ENCODE measurements around the gene SEPTIN2.
A peak's percentile ranks its signal among the peaks of the same experiment; 100 is the strongest.

SEPTIN2 gene

DNA sequence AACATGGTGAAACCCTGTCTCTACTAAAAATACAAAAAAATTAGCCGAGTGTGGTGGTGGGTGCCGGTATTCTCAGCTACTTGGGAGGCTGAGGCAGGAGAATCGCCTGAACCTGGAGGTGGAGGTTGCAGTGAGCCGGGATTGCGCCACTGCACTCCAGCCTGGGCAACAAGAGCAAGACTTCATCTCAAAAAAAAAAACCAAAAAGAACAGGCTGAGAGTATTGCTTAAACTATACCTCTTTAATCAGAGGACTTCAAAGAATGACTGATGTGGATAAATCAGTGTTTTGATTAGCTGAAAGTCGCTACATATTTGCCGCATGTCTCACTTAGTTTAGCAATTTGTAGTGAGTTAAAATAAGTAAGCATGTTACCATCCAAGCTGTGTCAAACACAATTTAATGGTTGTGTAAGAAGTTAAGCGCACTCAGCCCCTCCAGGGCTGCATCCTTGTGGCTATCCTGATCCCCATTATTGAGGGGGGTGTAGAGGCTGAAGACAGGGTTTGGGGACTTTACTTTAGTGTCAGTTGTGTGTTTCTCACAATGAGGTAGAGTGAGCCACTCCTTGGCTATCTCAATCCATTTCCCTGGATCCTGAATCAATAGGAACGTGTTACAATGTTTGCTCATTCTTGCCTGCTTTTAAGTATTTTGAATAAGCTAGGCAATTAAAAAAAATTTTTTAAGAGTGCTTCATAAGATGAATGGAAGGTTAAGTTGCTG lies 29.4 kb downstream of the SEPTIN2 start:
- Histone ChIP-seq H3K4me1 (ENCODE audit: control insufficient read depth in 2 of 2, insufficient read depth in 2 of 2, low read length in 2 of 2) (peaks cover 0 to 4% of the 10 kb centered on the region in 2 donors), H3K36me3 (ENCODE audit: control insufficient read depth in 2 of 2, insufficient read depth in 2 of 2, low read length in 2 of 2) (peaks cover 52 to 77% of the 10 kb centered on the region in 2 donors), H3K27me3 (ENCODE audit: control insufficient read depth in 2 of 2, insufficient read depth in 2 of 2, low read length in 2 of 2) (no peaks in the 10 kb centered on the region), H3K9me3 (ENCODE audit: control insufficient read depth in 2 of 2, low read length in 2 of 2) (no peaks in the 10 kb centered on the region), H3K4me3 (ENCODE audit: low read length in 2 of 2) (no peak overlapping the region), H3K9ac (ENCODE audit: low read depth in 1 of 2, low read length in 2 of 2) (no peak overlapping the region), H3K27ac (ENCODE audit: low read depth in 2 of 2, low read length in 2 of 2) (no peak overlapping the region)

DNA sequence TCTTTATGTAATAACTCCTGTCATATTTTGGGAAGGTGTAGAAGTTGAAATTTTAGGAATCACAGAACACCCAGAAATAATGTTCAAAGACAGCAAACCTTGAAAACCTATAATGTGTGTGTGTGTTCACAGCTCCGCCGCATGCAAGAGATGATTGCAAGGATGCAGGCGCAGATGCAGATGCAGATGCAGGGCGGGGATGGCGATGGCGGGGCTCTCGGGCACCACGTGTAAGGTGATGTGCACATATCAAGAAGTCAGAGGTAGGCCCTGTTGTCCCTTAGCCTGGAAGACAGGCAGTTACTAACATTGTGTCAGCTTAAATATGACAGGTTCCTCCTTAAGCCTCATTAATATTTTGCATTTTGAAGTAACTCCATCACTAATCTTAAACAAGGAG lies 34.2 kb downstream of the SEPTIN2 start:
- Histone ChIP-seq H3K27me3 (ENCODE audit: control insufficient read depth in 2 of 2, insufficient read depth in 2 of 2, low read length in 2 of 2) (no peaks in the 10 kb centered on the region), H3K9me3 (ENCODE audit: control insufficient read depth in 2 of 2, low read length in 2 of 2) (no peaks in the 10 kb centered on the region), H3K9ac (ENCODE audit: low read depth in 1 of 2, low read length in 2 of 2) (no peak overlapping the region), H3K4me3 (ENCODE audit: low read length in 2 of 2) (no peak overlapping the region), H3K27ac (ENCODE audit: low read depth in 2 of 2, low read length in 2 of 2) (no peak overlapping the region), H3K36me3 (ENCODE audit: control insufficient read depth in 2 of 2, insufficient read depth in 2 of 2, low read length in 2 of 2) (peaks cover 54 to 66% of the 10 kb centered on the region in 2 donors), H3K4me1 (ENCODE audit: control insufficient read depth in 2 of 2, insufficient read depth in 2 of 2, low read length in 2 of 2) (peaks cover 21 to 30% of the 10 kb centered on the region in 2 donors)

DNA sequence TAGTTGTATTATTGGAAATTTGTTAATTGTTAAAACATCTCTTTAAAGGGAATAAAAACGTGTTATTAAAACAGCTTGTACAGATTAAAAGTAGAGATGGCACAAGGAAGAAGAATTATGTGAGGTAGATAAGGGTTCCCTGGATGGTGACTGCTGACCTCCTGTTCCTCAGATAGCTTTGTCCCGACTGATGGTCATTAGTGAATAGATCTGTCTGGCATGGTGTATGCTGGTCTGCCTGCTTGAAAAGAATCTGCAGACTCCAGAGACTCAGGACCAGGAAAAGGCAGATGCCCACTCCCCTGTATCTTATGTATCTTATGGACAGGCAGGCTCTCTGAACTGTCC lies 34.8 kb downstream of the SEPTIN2 start:
- peaks cover 48 to 62% of the 10 kb centered on the region in 2 donors for H3K36me3 ChIP-seq (ENCODE audit: control insufficient read depth in 2 of 2, insufficient read depth in 2 of 2, low read length in 2 of 2)
- no peaks in the 10 kb centered on the region for H3K9me3 ChIP-seq (ENCODE audit: control insufficient read depth in 2 of 2, low read length in 2 of 2)
- H3K4me1 ChIP-seq (ENCODE audit: control insufficient read depth in 2 of 2, insufficient read depth in 2 of 2, low read length in 2 of 2), result peaks cover 24 to 33% of the 10 kb centered on the region in 2 donors
- H3K9ac ChIP-seq (ENCODE audit: low read depth in 1 of 2, low read length in 2 of 2), result no peak overlapping the region
- H3K27ac ChIP-seq (ENCODE audit: low read depth in 2 of 2, low read length in 2 of 2), result peak overlapping the region; percentile 68 to 73
- no peak overlapping the region for H3K4me3 ChIP-seq (ENCODE audit: low read length in 2 of 2)
- H3K27me3 ChIP-seq (ENCODE audit: control insufficient read depth in 2 of 2, insufficient read depth in 2 of 2, low read length in 2 of 2), result no peaks in the 10 kb centered on the region

DNA sequence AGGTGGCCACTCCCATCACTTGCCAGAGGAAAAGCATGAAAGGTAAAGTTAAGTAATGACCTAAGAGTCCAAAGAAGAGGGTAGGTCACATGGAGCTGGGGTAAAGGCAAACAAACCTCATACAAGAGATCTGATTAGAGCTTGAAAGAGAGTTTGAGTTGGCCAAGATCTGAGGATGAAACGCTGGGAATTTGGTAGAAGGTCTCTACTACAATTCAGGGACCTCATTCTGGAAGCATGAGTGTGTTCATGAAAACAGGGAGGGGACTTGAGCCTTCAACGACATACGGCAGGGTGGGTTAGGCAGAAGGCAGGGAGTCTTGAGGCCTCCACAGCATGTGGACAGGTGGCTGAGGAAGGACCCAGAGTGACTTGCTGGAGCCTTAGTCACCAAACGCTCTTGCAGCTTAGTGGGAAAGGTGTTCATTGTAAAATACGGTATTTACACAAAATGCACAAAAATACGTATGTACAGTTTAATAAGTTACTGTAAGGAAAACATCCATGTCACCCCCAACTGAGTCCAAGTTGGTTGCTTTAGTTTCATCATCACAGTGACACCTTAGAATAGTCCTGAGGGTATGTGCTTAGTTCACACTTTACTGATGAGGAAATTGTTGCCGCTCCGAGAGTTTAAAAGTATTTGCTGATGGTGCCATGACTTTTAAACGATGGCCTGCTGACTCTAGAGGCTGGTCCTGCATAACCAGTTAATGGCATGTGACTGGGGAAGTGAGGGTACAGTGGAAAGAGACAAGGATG lies 35.3 kb downstream of the SEPTIN2 start:
- H3K27me3 ChIP-seq (ENCODE audit: control insufficient read depth in 2 of 2, insufficient read depth in 2 of 2, low read length in 2 of 2), result no peaks in the 10 kb centered on the region
- H3K9me3 ChIP-seq (ENCODE audit: control insufficient read depth in 2 of 2, low read length in 2 of 2), result no peaks in the 10 kb centered on the region
- H3K4me1 ChIP-seq (ENCODE audit: control insufficient read depth in 2 of 2, insufficient read depth in 2 of 2, low read length in 2 of 2), result peaks cover 24 to 33% of the 10 kb centered on the region in 2 donors
- H3K36me3 ChIP-seq (ENCODE audit: control insufficient read depth in 2 of 2, insufficient read depth in 2 of 2, low read length in 2 of 2), result peaks cover 42 to 57% of the 10 kb centered on the region in 2 donors
- H3K4me3 ChIP-seq (ENCODE audit: low read length in 2 of 2), result peak overlapping the region in 1 of 2 donors; percentile 11
- H3K9ac ChIP-seq (ENCODE audit: low read depth in 1 of 2, low read length in 2 of 2), result peak overlapping the region in 1 of 2 donors; percentile 7
- peak overlapping the region; percentile 68 to 73 for H3K27ac ChIP-seq (ENCODE audit: low read depth in 2 of 2, low read length in 2 of 2)

DNA sequence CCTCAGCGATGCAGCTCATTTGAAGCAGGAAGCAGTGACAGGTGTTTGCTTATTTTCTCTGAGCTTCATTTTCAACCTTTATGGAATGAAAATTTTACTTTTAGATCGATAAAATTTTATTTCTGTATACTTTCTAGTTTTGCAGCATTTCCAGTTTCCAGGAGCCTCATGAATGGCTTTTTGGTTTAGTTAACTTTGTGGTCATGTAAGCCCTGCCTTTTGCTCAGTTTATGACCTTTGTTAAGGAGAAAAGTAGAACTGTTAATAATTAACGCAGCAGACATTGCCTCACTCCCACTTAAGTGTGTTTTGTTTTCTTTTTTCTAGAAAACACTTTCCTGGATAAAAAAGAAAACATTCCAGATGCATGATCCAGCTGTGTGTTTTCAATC lies 35.9 kb downstream of the SEPTIN2 start:
- no peaks in the 10 kb centered on the region for H3K27me3 ChIP-seq (ENCODE audit: control insufficient read depth in 2 of 2, insufficient read depth in 2 of 2, low read length in 2 of 2)
- H3K36me3 ChIP-seq (ENCODE audit: control insufficient read depth in 2 of 2, insufficient read depth in 2 of 2, low read length in 2 of 2), result peaks cover 37 to 51% of the 10 kb centered on the region in 2 donors
- no peaks in the 10 kb centered on the region for H3K9me3 ChIP-seq (ENCODE audit: control insufficient read depth in 2 of 2, low read length in 2 of 2)
- peak overlapping the region; percentile 68 to 73 for H3K27ac ChIP-seq (ENCODE audit: low read depth in 2 of 2, low read length in 2 of 2)
- H3K4me1 ChIP-seq (ENCODE audit: control insufficient read depth in 2 of 2, insufficient read depth in 2 of 2, low read length in 2 of 2), result peaks cover 24 to 34% of the 10 kb centered on the region in 2 donors
- H3K9ac ChIP-seq (ENCODE audit: low read depth in 1 of 2, low read length in 2 of 2), result peak overlapping the region in 1 of 2 donors; percentile 45
- H3K4me3 ChIP-seq (ENCODE audit: low read length in 2 of 2), result peak overlapping the region in 1 of 2 donors; percentile 41

DNA sequence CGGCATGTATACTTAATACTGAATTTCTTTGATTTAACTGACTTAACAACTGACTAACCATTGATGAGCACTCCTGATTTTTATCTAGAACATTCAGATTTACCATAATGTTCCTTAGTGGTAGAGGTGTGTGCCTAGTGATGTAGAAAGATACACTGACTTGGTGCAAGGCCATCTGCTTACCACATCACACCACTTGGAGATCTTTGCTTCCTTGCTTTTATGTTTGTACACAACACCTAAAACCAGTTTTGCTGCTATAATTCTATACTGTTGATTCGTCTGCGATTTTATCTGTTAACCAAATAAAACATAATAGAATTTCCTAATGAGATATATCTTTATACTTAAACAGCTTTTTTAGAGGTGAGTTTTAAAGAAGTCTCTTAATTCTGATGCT lies 36.5 kb downstream of the SEPTIN2 start:
- H3K27me3 ChIP-seq (ENCODE audit: control insufficient read depth in 2 of 2, insufficient read depth in 2 of 2, low read length in 2 of 2), result no peaks in the 10 kb centered on the region
- peak overlapping the region in 1 of 2 donors; percentile 45 for H3K9ac ChIP-seq (ENCODE audit: low read depth in 1 of 2, low read length in 2 of 2)
- H3K36me3 ChIP-seq (ENCODE audit: control insufficient read depth in 2 of 2, insufficient read depth in 2 of 2, low read length in 2 of 2), result peaks cover 31 to 45% of the 10 kb centered on the region in 2 donors
- no peaks in the 10 kb centered on the region for H3K9me3 ChIP-seq (ENCODE audit: control insufficient read depth in 2 of 2, low read length in 2 of 2)
- H3K27ac ChIP-seq (ENCODE audit: low read depth in 2 of 2, low read length in 2 of 2), result peak overlapping the region; percentile 68 to 73
- H3K4me1 ChIP-seq (ENCODE audit: control insufficient read depth in 2 of 2, insufficient read depth in 2 of 2, low read length in 2 of 2), result peaks cover 28 to 39% of the 10 kb centered on the region in 2 donors
- H3K4me3 ChIP-seq (ENCODE audit: low read length in 2 of 2), result no peak overlapping the region

DNA sequence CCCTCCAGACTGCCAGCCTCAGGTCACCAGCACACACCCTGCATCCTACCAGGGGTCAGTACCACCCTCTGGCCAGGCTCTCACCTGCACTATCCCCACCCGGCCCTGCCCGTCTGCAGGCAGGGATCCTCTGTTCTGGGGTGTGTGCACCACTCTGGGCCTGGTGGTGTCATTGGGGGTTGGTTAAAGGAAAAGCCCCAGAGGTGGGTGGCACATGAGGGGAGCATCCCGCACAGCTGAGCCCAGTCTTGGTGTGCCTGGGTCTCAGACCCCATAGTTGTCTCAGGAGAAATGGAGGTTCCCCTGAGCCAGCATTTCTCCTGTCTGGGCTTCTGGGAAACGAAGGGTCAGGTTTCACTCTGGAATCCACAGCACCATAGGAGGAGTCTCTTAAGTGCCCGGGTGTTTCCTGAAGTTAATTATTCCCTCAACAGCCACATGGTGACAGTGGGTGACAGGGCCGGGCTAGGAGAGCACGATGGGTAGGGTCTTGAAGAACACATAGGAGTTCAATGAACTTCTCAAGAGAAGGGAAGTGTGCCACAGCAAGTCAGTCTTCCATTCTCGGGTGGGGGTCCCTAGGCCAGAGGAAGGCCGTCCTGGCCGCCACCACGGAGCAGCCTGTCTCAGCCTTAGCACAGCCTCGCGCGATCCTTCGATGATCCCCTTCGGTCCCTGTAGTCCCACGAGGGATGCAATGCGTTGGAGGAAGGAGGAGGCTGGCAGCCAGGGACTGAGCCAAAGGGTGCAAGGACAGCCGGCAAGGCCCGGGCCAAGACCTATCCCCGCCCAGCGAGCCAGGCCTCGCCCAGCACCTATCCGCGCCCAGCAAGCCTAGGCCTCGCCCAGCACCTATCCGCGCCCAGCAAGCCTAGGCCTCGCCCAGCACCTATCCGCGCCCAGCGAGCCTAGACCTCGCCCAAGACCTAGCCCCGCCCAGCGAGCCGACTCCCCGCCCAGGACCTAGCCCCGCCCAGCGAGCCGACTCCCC lies 39.2 kb downstream of the SEPTIN2 start:
- Histone ChIP-seq H3K27me3 (ENCODE audit: control insufficient read depth in 2 of 2, insufficient read depth in 2 of 2, low read length in 2 of 2) (no peaks in the 10 kb centered on the region), H3K4me1 (ENCODE audit: control insufficient read depth in 2 of 2, insufficient read depth in 2 of 2, low read length in 2 of 2) (peaks cover 54 to 63% of the 10 kb centered on the region in 2 donors), H3K9me3 (ENCODE audit: control insufficient read depth in 2 of 2, low read length in 2 of 2) (no peaks in the 10 kb centered on the region), H3K27ac (ENCODE audit: low read depth in 2 of 2, low read length in 2 of 2) (peak overlapping the region; percentile 94 to 95), H3K36me3 (ENCODE audit: control insufficient read depth in 2 of 2, insufficient read depth in 2 of 2, low read length in 2 of 2) (peaks cover 24% of the 10 kb centered on the region in 2 donors), H3K4me3 (ENCODE audit: low read length in 2 of 2) (peak overlapping the region; percentile 57), H3K9ac (ENCODE audit: low read depth in 1 of 2, low read length in 2 of 2) (peak overlapping the region; percentile 43 to 50)

DNA sequence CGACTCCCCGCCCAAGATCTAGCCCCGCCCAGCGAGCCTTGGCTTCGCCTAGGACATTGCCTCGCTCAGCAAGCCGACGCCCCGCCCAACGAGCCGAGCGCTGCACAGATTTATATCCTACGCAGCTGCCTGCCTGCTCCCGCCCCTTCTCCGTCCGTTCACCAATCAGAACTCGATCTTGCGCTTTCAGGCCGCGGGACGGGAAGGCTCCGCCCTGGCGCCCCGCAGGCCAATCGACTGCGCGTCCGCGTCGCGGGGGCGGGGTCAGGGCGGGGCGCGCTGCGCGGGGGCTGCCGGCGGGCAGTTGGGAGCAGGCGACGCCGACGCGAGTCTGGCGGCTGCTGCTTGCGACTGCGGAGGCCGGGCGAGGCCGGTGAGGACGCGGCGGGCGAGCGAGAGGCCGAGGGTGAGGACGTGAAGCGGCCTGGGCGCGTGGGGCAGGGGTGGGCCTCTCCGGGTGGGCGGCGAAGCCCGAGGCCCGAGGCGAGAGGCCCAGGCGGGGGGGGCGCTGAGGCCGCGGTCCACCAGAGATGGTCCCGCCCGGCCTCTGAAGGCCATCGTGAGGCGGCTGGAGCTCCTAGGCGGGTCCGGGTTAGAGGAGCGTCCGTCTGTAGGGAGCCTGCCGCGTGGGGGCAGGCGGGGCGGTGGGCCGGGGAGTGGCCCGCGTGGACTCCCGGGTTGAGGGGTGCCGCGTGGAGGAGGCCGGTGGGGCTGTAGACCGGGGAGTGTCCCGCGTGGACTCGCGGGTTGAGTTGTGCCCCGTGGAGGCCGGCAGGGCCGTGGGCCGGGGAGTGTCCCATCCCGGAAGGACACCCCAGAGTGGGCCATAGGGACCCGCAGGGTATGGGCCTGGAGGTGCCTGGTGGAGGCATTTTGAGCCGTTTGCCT lies 40.5 kb downstream of the SEPTIN2 start, which contains the start of gene FARP2:
Gene FARP2, plus strand, starts transcription at position 303 of the 888 bp plus-strand sequence. CDS start 16,823 bp downstream, outside the sequence.
- Histone ChIP-seq H3K9me3 (ENCODE audit: control insufficient read depth in 2 of 2, low read length in 2 of 2) (no peaks in the 10 kb centered on the region), H3K9ac (ENCODE audit: low read depth in 1 of 2, low read length in 2 of 2) (peak within 1 kb of the TSS; percentile 72 to 89), H3K27ac (ENCODE audit: low read depth in 2 of 2, low read length in 2 of 2) (peak within 1 kb of the TSS; percentile 94 to 96), H3K27me3 (ENCODE audit: control insufficient read depth in 2 of 2, insufficient read depth in 2 of 2, low read length in 2 of 2) (no peaks in the 10 kb centered on the region), H3K4me1 (ENCODE audit: control insufficient read depth in 2 of 2, insufficient read depth in 2 of 2, low read length in 2 of 2) (peaks cover 55 to 61% of the 10 kb centered on the region in 2 donors), H3K4me3 (ENCODE audit: low read length in 2 of 2) (peak within 1 kb of the TSS; percentile 84), H3K36me3 (ENCODE audit: control insufficient read depth in 2 of 2, insufficient read depth in 2 of 2, low read length in 2 of 2) (peaks cover 11 to 13% of the 10 kb centered on the region in 2 donors)

DNA sequence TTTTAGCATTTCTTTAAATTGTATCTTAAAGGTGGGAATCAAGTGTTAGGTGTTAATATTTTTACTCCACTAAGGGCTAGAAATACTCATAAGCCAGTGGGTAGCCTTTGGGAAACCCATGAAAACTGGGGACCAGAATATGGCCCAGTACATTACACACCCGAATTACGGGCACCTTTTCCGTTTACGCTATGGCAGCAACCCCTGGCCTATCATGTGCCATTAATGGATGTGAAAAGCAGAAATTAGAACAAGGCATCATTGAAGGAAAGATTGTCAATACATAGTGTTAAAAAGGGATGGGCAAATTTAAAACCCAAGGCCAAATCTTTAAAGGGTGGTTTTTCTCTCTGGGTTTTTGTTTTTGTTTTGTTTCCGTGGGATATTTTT lies 41.1 kb downstream of the SEPTIN2 start:
- Histone ChIP-seq H3K27me3 (ENCODE audit: control insufficient read depth in 2 of 2, insufficient read depth in 2 of 2, low read length in 2 of 2) (no peaks in the 10 kb centered on the region), H3K4me1 (ENCODE audit: control insufficient read depth in 2 of 2, insufficient read depth in 2 of 2, low read length in 2 of 2) (peaks cover 51 to 58% of the 10 kb centered on the region in 2 donors), H3K9me3 (ENCODE audit: control insufficient read depth in 2 of 2, low read length in 2 of 2) (no peaks in the 10 kb centered on the region), H3K27ac (ENCODE audit: low read depth in 2 of 2, low read length in 2 of 2) (peak overlapping the region; percentile 93 to 96), H3K4me3 (ENCODE audit: low read length in 2 of 2) (peak overlapping the region; percentile 84), H3K9ac (ENCODE audit: low read depth in 1 of 2, low read length in 2 of 2) (peak overlapping the region; percentile 72 to 89), H3K36me3 (ENCODE audit: control insufficient read depth in 2 of 2, insufficient read depth in 2 of 2, low read length in 2 of 2) (peaks cover 7 to 8% of the 10 kb centered on the region in 2 donors)
